Activated T-helper 9 cell treated with anti-CD3 and anti-CD28 coated beads, Interleukin-2, amount 50 U/mL, for 16 hours (primary cell): ENCODE data around the gene RIMS4.

Source experiments
- DNase-seq: peaks from one replicate; pipeline ENCODE4 v3.0.0-alpha.2; 2020; ENCODE audit warnings: low read depth

The RIMS4 gene

DNA sequence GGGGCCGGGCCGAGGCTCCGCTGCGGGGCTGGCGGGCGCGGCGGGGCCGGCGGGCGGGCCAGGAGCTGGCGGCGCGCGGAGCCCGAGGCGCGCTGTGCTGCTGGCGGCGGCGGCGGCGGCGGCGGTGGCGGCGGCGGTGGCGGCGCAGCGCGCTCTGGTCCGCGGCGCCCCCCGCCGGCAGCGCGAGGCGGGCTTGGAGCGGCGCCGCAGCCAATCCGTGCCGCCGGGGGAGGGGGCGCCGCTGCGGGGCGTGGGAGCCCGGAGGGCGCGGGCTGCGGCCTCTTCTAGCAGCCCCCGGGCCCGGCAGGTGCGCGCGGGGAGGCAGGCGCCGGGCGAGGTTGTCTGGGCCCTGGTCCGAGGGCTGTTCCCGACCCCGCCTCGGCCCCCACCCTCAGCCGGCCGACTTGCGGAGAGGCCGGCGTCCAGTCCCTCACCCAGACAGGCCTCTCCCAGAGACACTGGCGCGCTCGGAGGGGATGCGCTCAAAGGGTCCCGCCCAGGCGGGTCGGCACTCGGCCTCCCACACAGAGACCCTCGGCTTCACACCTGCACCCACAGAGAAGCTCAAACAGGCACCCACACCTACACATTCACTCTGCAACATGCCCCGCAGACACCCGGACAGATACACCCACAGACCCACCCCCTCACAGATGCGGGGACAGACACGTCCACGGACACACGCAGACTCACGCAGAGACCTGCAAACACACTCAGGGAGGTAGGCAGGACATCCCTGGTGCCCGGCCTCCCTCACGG is at the start of gene RIMS4:
Gene RIMS4, minus strand, starts transcription at position 156 of the 759 bp plus-strand sequence. CDS start 275 bp downstream, outside the sequence.
- no peak for DNase-seq

DNA sequence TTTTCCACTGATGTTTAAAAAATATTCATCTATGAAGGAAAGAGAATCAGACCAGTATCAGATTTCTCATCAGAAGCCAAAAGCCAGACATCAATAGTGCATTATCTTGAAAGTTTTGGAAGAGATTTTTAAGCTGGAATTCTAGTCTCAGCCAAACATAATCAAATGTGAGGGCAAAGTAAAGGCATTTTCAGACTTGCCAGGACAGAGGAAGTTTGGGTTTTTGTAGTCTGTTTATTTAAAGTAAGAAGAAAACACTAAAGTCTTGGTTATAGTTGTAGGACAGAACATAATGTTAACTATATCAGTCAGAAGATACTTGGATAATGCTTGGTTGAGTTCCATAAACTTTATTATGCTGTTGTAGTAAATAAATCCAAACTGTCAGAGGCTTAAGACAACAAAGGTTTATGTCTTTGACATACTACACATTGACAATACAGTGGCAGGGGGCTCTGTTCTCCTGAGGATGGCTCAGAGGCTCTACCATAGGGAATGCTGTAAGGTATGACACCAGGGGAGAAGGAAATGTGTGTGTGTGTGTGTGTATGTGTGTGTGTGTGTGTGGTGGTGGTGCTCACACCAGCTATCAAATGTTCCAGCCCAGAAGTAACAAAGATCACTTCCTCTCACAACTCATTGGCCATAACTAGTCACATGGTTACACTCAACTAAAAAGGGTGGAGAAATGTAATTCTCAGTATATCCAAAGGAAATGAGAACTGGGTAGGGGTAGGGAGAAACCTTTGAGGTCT is 48.4 kb upstream of the RIMS4 start:
- no peak for DNase-seq

DNA sequence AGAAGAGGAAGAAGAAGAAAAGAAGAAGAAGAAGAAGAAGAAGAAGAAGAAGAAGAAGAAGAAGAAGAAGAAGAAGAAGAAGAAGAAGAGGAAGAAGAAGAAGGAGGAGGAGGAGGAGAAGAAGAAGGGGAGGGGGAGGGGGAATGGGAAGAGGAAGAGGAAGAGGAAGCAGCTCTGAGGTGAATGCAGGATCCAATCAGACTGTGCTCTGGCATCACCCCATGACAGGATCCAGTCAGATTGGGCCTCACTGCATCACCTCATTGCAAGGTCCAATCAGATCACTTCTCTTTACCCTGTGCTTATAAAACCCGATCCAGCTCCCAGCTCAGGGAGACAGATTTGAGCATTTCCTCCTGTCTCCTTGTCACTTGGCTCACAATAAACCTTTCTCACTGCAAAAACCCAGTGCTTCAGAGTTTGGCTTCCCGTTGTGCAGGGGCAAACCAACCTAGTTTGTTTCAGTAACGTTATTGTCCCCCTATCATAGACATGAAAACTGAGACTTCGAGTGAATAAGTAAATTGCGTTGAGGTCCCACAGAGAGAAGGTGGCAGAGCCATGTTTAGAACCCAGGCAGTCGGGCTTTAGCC is 46.6 kb upstream of the RIMS4 start:
- no peak for DNase-seq

DNA sequence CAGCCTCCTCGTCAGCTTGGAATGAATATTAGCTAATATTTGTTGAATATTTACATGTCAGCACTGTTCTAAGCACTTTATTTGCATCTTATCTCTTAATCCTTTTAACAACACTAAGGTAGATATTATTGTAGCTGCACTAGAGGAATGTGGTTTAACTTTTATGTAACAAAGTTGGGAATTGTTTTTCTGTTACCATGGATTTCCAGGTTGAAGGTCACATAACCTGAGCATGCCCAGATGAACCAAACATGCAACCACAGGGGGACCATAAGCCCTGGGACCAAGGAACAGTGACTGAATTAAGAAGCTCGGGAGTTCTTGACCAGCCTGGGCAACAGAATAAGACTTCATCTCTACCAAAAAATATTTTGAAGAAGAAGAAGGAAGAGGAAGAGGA is 46.1 kb upstream of the RIMS4 start:
- no peak for DNase-seq

DNA sequence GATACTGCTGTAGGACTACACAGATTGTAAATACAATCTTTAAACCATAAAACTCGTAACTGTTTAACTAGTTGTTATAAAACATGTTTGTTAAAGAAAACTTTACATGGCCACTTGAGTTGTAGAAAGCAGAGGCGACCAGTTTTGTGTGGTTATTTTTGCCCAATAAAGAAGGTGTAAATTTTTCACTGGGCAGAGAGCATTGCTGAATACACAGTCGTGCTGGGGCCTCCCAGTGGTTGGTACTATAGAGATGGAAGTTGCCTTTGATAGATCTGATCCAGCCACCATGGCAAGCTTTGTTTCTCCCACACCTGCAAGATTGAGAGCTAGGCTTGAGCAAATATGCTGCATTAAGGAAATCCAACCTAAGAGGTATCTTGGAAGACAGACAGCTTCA is 41.2 kb upstream of the RIMS4 start:
- DNase-seq, result no peak

DNA sequence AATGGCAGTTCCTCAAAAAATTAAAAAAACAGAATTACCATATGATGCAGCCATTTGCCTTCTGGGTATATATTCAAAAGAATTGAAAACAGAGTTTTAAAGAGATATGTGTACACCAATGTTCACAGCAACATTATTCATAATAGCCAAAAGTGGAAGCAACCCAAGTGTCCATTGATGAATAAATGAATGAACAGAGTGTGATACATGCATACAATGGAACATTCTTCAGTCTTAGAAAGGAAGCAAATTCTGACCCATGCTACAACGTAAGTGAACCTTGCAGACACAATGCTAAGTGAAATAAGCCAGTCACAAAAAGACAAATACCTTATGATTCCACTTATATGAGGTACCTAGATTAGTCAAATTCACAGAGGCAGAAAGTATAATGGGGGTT is 40.5 kb upstream of the RIMS4 start:
- DNase-seq, result no peak

DNA sequence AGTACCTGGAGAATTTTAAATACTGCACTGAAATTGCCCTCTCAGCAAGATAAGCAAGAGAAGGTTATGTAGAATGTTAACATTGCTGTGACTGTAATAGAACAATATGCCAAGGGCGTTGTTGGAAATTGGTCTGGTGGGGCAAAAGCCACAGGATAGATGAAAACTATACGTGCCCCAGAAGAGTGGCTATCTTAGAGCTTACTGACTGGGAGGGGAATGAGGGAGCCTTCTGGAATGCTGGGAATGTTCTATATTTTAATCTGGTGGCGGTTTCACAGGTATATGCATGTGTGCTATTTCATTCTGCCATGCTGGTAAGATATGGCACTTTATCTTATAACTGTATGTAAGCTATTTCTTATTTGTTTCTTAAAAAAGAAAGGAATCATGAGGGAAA is 39.9 kb upstream of the RIMS4 start:
- no peak for DNase-seq

DNA sequence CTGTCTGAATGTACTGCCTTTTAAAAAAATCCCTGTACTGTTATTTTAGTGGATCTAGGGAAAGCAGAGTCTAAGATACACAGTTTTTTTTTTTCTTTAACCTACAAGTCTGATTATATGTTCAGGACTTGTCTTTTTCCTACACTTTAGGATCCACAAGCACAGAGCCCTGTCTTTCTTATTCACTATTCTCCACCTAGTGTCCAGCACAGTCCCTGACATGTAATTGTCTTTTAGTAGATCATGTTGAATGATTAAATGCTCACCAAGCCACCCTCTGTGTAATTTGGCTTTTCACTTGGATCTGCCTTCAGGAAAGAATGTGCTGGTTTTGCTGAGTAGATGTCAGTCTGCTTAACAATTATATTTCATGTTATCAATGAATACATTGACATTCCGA is 39.4 kb upstream of the RIMS4 start:
- no peak for DNase-seq

DNA sequence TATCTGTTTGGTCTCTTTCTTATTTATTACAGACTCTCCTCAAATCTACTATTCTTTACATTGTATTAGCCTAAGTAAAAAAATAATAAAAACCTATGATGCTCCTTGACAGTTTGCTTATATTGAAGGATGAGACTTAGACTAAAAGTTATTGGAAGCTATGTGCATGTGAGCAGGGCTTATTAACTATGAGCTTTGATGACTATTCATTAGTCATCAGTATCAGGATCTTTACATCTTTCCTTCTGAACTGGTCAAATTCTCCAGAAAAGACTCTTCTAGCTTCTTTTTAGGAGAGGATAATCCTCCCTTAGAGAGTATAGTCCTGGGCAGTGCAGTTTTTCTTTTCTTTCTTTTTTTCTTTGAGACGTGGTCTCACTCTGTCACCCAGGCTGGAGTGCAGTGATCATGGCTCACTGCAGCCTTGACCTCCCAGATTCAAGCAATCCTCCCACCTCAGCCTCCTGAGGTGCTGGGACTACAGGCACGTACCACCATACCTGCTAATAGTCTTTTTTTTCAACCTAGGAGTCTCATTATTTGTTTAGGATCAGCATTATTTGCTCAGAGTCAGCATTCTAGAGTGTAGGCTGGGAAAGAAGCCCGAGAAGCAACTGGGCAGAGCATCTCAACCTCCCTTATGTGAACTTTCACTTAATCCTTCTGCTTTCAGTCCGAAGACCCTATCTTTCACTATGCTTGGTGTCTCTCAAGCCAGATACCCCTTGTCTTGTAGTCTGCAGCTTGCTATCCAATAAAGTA is 38.1 kb upstream of the RIMS4 start:
- no peak for DNase-seq

DNA sequence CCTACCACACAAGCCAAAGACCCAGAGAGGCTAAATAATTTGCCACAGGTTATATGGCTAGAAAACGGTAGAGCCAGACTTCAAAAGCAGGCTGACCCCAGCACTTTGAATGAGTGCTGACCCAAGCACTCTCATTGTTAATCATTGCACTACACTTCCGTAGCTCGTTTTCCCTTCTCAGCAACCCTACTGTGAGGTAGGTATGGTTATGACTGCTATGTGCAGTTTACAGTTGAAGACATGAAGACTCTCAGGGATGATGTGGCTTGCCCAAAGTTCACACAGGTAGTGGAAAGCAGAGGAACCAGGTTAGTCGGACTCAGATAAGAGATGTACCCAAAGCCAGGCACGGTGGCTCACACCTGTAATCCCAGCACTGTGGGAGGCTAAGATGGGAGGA is 33.5 kb upstream of the RIMS4 start:
- DNase-seq, result no peak

DNA sequence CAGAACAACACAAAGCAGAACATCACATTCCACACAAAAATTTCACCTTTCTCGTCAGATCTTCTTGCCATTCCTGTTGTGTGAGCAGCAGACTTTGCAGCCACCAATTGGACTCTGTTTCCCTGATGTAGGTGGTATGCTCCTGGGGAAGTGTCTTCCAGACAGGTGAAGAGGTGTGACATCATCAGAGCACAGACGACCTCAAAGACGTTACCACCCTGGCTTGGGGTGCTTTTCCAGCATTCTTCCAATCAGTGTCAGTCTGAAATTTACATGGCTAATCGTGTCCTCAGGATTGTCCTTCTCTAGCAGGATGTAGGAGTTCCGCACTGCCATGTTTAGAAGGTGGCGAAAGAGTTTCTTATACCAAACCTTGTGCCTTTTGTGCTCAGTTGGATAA is 31.6 kb upstream of the RIMS4 start:
- no peak for DNase-seq

DNA sequence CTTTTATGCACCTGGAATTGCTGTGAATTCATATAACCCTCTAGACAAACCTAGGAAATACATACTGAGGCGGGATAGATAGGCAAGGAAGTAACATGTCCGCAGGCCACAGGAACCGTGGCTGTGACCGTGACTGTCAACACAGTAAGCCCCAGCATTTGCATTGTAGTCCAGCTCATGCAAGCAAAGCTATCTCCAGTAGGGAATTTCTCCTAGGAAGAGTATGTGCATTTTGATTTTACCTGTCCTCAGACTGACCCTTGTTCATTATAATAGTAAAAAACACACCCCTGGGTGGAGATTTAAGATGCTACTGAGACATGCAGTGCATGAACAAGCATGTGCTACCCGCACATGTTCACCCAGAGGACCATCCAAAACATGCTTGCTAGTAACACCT is 30.5 kb upstream of the RIMS4 start:
- DNase-seq, result no peak

DNA sequence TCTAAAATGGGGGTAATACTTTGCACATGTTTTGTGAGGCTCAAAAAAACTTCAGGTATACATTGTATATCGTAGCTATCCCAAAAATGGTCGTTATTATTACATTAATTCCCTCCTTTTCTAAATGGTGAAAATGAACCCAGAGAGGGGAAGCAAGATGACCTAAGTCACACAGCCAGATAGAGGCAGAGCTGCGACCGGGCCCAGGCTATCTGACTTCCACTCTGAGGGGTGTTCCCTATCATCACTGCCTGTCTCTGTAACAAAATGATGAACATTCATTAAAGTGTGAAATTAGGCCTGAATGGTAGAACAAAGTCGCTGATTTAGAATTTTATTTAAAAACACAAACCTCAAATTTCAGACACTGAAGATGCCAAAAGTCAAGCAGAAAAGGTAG is 29.1 kb upstream of the RIMS4 start:
- DNase-seq, result no peak

DNA sequence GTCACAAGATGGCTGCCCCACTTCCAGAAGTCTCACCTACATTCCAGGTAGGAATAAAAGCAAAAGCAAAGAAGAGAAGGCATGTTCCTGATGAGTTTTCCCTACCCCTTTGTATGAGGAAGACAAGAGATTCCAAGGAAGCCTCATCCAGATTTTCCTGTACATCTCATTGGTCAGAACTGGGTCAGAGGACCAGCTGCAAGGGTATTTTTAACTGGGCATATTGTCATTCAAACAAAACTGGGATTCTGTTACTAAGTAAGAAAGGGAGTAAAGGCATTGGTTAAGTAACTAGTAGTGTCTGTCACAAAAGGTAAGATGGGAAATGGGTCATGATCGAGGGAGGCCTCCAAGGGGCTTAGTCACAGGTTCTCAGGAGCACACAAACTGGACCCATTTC is 28.2 kb upstream of the RIMS4 start:
- no peak for DNase-seq

DNA sequence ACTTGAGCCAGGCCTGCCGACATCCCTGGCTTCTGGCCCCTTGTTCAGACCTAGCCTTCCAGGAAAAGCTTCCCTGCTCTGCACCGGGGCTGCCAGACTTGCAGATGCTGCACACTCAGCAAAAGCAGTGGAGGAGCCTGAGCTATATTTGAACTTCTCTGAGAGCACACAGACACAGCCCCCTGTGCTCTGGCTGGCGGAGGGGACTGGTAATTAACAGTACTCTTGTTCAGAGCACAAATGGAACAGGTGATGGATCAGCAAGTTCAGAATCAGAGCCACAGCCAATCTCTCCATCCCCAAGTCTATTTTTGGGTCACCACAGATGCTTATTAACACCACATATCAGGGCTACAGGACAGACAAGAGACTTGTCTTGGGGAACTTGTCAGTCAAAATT is 27.6 kb upstream of the RIMS4 start:
- no peak for DNase-seq

DNA sequence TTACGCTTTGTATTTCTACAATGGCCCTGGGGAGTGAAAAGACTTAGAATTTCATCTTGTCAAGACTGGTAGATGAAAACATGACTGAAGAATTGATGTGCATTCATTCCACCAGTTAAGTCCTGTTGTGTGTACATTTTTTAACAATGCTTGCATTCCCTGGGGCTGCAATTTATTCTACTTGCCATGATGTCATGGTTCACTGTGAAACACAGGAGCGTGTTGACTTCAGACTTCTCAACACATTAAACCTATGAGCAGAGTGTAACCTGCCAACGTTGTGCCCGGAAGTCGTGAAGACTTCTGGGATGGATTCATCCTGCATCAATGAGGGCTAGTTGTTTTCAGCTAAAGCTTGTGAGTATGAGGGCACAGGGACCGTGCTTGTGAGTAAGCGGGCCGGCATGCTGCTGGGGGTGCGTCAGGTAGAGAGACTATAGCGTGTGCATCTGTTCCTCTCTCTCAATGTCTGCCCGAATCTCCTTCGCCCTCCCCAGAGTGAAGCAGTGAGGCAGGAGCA is 26.3 kb upstream of the RIMS4 start:
- no peak for DNase-seq

DNA sequence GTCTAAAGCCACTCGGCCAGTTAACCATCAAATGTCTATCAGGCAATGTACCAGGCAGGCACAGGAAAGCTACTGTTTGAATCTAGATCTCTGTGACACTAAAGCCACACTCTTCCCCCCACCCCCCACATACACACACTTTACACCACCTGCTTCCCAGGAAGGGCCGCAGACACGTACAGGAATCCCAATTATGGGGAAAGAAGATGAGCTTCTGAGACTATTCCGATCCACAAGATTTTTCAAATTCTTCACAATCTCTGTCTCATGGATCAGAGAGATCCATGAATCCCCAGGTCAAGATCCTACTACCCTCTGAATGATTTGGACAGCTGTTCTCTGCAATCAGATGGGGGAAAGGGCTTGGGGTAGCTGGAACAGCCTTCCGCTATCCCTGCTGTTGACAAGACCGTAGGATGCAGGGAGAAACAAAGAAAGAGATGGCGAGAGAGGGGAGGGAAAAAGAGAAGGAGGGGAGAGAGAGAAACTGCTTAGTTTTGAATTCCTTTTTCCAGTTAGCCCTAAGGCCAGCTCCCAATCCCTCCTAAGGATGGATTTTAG is 25.4 kb upstream of the RIMS4 start:
- DNase-seq, result no peak

DNA sequence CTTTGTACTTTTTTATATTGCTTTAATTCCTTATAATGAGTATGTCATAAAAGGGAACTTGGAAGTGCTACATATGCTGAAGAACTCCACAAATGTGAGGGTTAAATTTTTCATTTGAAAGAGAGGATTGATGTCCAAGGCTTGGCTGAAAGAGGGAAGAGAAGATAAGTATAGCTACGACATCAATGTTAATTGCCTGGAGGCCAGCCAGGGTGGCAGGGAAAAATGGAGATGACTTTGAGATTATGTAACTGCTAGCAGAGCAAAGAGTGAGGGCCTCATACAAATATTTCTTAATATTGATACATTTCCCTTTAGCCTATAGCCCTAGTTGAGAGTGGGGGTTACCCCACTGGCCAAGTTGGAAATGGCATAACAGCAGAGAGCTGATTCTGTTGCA is 24.8 kb upstream of the RIMS4 start:
- DNase-seq, result no peak

DNA sequence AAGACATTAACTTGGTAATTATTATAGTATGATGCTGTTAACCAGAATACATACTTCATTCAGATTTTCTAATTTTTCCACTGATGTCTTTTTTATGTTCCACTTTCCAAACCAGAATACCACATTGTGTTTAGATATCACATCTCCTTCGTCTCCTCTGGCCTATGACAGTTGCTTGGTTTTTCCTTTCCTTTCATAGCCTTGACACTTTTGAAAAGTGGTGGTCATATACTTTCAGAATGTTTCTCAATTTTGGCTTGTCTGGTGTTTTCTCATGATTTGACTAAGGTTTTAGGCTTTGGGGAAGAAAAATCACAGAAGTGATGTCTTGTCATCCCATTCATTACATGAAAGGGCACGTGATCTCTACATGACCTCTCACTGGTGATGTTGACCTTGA is 24.3 kb upstream of the RIMS4 start:
- no peak for DNase-seq

DNA sequence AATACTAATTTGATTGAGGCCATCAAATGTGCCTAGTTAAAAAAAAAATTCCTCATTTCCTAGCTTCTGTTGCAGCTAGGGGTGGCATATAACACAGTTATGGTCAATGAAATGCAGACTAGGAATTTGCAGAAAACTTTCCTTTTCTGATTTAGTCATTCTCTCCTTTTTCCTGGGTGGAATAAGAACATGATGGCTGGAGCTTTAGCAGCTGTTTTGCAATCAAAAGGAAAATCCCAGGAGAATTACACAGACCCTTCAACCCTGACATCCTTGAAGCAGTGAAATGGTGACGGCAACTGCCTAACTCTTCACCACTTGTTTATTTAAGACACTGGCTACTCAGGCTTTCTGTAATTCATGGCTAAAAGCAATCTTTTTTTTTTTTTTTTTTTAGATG is 23.1 kb upstream of the RIMS4 start:
- no peak for DNase-seq

DNA sequence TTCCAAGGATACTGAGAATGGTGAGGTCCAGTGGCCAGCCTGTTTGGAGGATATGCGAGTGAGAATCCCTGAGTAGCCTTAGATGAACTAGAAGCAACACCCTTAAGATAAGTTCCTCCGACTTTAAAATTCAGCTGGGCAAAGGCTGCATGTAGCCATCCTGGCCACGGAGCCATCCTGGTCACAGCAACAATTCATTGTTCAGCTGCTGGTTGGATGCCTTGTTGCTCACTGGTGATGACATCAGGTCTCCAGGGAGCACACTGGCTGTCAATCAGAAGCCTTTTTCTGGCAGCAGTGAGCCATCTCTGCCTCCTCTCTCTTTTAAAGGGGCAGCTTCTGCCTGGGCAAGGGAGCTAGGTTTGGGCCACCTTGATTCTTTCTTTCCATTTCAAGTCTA is 22.4 kb upstream of the RIMS4 start:
- DNase-seq, result no peak

DNA sequence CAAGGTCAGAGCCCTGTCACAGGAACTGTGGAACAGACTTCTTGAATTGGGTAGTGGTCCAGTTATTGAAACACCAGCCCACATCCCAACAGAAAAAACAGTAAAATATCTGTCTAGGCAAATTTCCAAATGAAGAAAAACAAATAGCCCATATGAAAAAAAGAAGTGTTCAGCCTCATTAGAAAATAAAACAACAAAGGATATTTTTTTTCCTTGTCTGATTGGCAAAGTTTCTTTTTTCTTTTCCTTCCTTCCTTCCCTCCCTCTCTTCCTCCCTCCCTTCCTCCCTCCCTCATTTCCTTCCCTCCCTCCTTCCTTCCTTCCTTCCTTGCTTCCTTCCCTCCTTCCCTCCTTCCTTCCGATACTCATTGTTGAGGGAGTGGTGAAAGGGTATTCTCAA is 20.6 kb upstream of the RIMS4 start:
- DNase-seq, result no peak
